Measurements from ENCODE around the gene GLT8D1.
A peak's percentile ranks its signal among the peaks of the same experiment; 100 is the strongest.
"Not testable (repeated sequence)": the region's sequence is repeated elsewhere in the genome, so short reads cannot be mapped to it uniquely, and the experiment has no call there.

GLT8D1 gene, protein sequence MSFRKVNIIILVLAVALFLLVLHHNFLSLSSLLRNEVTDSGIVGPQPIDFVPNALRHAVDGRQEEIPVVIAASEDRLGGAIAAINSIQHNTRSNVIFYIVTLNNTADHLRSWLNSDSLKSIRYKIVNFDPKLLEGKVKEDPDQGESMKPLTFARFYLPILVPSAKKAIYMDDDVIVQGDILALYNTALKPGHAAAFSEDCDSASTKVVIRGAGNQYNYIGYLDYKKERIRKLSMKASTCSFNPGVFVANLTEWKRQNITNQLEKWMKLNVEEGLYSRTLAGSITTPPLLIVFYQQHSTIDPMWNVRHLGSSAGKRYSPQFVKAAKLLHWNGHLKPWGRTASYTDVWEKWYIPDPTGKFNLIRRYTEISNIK

DNA sequence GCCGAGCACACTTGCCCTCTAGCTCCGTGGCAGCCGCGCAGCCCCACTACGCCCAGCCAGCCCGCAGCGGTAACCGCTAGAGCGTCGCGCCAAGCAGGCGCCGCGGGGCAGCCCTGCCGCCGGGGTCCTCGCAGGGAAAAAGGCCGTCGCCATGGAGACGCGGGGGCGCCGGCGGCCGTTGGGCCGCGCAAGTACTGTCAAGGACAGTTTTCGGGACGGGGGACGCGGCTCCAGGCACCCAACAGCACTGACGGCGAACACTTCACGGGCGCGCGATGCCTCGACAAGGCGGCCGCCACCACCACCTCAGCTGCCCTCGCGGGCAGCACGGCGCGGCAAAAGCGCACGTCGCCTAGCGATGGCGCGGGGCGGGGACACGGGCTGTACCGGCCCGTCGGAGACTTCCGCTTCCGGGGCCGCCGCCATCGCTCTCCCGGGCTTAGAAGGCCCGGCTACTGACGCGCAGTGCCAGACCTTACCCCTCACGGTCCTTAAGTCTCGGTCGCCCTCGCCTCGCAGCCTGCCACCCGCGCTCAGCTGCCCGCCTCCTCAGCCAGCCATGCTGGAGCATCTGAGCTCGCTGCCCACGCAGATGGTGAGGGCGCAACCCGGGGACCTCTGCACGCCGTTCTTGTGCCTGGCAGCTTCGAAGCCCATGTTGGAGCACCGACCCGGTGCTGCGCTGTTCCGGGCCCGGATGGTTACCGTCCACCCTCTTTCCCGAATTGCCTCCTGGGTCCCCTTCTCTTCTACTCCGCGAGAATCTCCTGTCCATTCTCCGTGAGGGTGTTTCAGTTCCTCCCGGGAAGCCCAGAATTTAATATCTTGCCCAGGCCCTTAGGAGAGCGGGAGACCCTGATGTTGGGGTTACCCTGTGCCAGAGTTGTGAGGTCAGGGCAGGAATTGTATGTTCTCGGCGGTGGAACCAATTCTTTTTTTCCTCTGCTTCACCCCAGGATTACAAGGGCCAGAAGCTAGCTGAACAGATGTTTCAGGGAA is at the start of gene GLT8D1, which contains the start of gene SPCS1:
GLT8D1 (minus strand) TSS at position 104 of the 999 bp plus-strand sequence. CDS start 5,331 bp downstream, outside the sequence.
SPCS1 (plus strand) TSS at position 419 of the 999 bp plus-strand sequence; CDS start at position 560, 141 bp downstream.
- peak; percentile 89 for DNase-seq

DNA sequence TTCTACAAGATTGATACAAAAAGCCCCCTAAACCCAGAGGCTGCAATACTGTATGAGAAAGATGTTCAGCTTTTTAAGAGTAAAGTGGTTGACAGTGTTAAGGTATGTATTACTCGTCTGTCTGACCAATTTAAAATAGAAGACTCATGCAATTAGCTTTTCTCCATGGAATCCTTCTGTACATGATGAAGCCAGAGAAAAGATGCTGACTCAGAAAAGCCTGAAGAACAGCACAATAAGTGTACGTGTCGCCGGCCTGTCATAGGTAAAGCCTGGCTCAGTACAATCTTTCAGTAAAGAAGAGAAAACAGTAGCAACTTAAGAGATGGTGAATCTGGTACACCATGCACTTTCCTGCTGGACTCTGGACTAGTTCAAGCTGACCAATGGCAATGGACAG is 48.8 kb upstream of the GLT8D1 start:
- DNase-seq = no peak

- no peak for DNase-seq
These were observed 46.6 kb upstream of the GLT8D1 start for GRCh38 chr3:52752045-52752660.

- DNase-seq = no peak
These were observed 38.1 kb upstream of the GLT8D1 start for GRCh38 chr3:52743721-52744120.

DNA sequence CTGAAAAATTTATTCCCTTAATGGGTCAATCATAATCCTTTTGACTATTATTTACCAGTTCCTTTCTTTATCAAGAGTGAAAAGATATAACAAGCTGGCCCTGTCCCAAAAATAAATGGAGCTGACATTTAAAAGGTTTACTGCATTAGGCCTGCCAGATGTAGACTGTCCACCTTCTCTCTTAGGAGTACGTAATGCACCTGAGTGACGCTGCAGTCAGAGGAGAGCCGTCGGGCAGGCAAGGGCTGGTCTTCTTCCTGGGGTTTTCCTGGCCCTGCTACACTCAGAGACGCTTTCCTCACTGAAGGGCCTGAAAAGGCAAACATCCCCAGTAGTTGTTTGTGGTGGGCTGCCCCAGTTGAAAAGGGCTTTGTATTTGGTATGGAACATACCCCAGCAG is 37.6 kb upstream of the GLT8D1 start:
- DNase-seq = no peak

GRCh38 chr3:52742418-52743041 is 36.9 kb upstream of the GLT8D1 start:
- DNase-seq = peak; percentile 34

DNA sequence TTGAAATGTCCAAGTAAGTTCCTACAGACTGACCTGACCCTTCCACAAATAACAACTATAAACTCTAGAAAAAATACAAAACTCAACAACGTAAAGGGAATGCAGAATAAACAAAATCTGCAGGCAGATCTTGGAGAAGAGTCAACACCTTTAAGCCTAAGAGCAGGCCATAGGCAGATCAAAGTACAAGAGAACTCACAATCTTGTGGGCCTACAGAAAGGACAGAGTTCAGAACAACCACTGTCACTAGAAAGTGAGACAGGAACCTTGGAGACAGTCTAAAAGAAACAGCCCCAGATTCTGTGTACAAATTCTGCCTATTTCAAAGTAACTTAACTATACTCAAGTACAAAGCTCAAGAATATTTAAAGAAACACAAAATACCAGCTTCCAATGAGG is 34.1 kb upstream of the GLT8D1 start:
- DNase-seq = no peak

- no peak for DNase-seq
These were observed 27.8 kb upstream of the GLT8D1 start for GRCh38 chr3:52733256-52733891.

GRCh38 chr3:52731590-52731989 is 26.0 kb upstream of the GLT8D1 start:
- no peak for DNase-seq

DNA sequence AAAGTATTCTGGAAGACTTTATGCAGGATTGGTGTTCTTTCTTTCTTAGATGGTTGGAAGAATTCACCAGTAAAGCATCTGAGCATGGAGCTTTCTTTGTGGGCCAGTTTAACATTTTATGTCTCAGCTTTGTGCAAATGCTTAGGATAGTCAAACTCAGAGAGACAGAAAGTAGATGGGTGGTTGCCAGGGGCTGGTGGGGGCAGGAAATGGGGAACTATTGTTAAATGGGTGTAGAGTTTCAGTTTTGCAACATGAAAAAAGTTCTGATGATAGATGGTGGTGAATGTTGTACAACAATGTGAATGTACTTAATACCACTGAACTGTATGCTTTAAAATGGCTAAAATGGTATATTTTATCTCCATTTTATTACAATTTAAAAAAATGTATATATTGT is 25.1 kb upstream of the GLT8D1 start:
- DNase-seq = no peak

DNA sequence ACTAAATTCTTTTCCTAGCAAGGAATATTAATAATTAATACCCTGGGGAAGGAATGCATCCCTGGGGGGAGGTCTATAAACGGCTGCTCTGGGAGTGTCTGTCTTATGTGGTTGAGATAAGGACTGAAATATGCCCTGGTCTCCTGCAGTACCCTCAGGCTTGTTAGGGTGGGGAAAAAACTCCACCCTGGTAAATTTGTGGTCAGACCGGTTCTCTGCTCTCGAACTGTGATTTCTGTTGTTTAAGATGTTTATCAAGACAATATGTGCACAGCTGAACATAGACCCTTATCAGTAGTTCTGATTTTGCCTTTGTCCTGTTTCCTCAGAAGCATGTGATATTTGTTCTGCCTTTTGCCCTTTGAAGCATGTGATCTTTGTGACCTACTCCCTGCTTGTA is 23.2 kb upstream of the GLT8D1 start:
- DNase-seq = not testable (repeated sequence)

GRCh38 chr3:52724511-52724910 is 18.9 kb upstream of the GLT8D1 start:
- DNase-seq = no peak

DNA sequence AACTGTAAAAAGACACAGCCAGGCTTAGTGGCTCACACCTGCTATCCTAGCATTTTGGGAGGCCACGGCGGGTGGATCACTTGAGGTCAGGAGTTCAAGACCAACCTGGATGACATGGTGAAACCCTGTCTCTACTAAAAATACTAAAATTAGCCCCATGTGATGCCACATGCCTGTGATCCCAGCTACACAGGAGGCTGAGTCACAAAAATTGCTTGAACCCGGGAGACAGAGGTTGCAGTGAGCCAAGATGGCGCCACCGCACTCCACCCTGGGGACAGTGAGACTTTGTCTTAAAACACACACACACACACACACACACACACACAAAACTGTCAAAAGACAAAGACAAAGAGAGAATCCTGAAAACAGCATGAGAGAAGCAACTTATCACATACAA is 18.3 kb upstream of the GLT8D1 start:
- DNase-seq = no peak

DNA sequence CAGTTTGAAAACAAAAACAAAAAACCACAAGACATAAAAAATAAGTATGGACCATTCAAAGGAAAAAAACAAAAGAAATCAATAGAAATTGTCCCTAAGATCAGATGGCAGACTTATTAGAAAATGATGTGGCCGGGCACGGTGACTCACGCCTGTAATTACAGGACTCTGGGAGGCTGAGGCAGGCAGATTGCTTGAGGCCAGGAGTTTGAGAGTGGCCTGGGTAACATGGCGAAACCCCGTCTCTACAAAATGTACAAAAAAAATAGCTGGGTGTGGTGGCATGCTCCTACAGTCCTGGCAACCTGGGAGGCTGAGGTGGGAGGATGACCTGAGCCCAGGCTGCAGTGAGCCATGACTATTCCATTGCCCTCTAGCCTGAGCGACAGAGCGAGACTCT is 16.9 kb upstream of the GLT8D1 start:
- no peak for DNase-seq

DNA sequence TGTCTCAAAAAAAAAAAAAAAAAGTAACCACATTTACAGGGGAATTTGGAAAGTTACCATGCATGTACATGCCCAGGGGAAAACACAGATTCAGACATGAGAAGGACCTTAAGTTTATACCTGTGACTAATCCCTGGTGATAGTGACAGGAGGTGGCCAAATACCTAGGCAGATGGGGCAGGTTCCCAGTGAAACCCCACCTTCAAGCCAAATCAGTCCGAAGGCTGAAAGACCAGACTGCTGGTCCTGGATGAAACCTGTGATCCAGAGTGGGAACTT is 16.1 kb upstream of the GLT8D1 start:
- no peak for DNase-seq

DNA sequence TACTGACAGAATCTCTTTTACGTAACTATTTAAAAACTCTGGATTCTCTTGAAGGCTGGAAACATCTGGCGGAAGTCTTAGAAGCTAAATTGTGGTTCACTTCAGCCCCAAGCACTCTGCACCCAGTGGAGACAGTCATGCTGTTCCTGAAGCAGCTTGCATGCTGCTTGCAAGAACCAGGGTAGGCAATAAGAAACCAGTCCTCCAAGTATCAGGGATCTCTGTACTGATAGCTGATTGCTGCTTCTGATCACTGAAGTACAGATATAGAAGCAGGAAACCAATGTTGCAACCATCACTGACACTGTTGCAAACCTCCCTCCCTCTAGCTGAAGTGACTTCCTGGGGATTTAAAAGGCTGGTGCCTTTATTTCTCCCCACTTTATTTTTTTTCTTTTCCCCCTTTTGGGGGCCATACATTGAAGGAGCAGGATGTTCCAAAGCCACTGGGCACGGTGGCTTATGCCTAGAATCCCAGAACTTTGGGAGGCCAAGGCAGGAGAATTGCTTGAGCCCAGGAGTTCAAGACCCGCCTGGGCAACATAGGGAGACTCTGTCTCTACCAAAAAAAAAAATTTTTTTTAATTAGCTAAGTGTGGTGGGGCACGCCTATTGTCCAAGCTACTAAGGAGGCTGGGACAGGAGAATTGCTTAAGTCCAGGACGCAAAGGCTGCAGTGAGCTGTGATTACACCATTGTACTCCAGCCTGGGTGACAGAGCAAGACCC is 15.6 kb upstream of the GLT8D1 start:
- DNase-seq = peak; percentile 32

DNA sequence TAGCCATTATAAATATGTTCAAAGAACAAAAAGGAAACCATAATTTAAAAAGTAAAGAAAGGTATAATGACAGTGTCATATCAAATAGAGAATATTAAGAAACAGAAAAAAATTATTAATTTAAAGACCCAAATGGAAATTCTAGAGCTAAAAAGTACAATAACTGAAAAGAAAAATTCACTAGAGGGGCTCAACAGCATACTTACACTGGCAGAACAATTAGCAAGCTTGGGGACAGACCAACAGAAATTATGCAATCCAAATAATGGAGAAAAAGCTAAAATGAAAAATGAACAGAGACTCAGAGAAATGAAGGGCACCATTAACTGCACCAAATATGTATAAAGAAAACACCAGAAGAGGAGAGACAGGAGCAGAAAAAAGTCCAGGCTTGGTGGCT is 14.0 kb upstream of the GLT8D1 start:
- DNase-seq = no peak

- DNase-seq = no peak
These were observed 10.2 kb upstream of the GLT8D1 start for GRCh38 chr3:52715714-52716305.

DNA sequence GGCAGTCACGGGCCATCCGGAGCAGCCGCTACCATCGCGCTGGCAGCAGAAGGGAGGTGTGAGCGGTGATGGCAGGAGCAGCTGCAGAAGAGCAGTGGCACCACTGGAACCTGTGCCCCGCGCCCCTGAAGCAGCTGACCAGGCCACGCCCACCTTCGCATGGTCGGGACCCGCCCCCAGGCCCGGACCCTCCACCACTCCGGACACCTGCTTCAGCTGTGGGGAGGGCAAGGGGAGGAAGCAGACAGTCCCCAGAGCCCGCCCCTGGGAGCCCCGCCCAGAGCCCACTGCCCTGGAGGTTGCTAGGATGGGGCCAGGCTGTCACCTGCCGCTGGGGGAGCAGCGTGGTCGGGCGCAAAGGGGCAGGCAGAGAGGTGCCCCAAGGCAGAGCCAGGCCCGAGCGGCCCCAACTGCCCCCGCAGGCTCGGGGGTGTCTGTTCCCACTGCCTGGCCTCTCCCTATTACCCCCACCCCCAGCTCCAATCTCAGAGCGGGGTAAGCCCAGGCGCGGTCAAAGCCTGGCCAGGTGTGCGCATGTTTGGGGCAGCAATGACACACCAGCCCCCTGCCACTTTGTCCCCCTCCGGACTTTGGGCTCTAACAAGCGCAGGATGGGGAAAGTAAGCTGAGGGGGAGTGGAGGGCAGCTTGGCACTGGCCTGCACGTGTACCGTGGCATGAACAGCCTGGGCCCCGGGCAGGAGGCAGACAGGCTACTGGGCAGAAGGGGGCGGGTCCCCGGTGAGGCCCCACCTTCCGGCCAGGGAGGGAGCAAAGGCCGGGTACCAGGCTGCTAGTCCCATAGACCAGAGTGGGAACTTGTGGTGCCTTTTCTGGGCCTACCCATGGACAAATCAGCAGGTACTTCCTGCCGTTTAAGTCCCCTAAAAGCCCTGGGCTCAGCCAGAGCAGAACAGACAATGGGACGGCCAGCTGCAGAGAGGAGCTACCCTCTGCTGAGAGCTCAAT is 9.0 kb upstream of the GLT8D1 start:
- DNase-seq = no peak
